HepG2 (cell line): ENCODE measurements around the gene SOAT2. TPM values are rescaled to one million over a fixed set of nuclear protein-coding genes. Genes with fewer than 3 reads are reported as not detected.

Experiments used
- ATAC-seq: fragments of 200-7000 bp; cut with Tn5 transposase; 3 replicates; pipeline ENCODE4 v1.9.1; 2020; ENCODE audit warnings: mild to moderate bottlenecking, moderate library complexity
- BruUV-seq: library from RNA; stranded (reverse); fragments of 400-500 nt; replicated peaks from 2 replicates; lab custom pipeline; 2021; lab: Mats Ljungman, UMichigan
- CTCF ChIA-PET: fragments of 300-600 bp; formaldehyde crosslinking; extraction: SDS; loops from one replicate; lab custom pipeline; 2021; ENCODE audit warnings: low total read pairs, inconsistent platforms, low intra/inter-chr PET ratio; lab: Yijun Ruan, JAX
- POLR2A ChIA-PET: fragments of 350-600 bp; sonication (Branson Sonifier 250); formaldehyde crosslinking; loops from one replicate; lab custom pipeline; 2020; ENCODE audit warnings: antibody characterized with exemption, inconsistent platforms; lab: Yijun Ruan, JAX
- DNase-seq: peaks from one replicate; pipeline ENCODE4 v3.0.0-alpha.2; 2015; ENCODE audit warnings: low spot score
- FAIRE-seq: peaks from 3 replicates; lab custom pipeline; 2011; peaks lifted over from hg19 to GRCh38; lab: Jason Lieb, UNC
- H2AFZ ChIP-seq: one replicate; pipeline ENCODE4 v1.6.1; 2011; ENCODE audit warnings: low read length, inconsistent platforms
- H3K27ac ChIP-seq: fragments of 300-600 bp; 3 replicates; pipeline ENCODE4 v1.8.0; 2011; ENCODE audit warnings: mixed run types, mild to moderate bottlenecking, mixed read lengths, low read length, inconsistent platforms; ENCODE audit not compliant: insufficient read depth; ENCODE audit errors: extremely low read length
- H3K27me3 ChIP-seq, 2 experiments: fragments of 200-600 bp in 1 of 2; 2 replicates in 1 of 2; 3 replicates in 1 of 2; pipeline versions ENCODE4 v1.6.0 to v1.8.0; 2011; ENCODE audit warnings: low read length in 2 of 2, mild to moderate bottlenecking in 2 of 2, moderate library complexity in 2 of 2, inconsistent platforms in 1 of 2; ENCODE audit not compliant: insufficient read depth in 2 of 2, control insufficient read depth in 1 of 2
- H3K36me3 ChIP-seq, 2 experiments: fragments of 200-600 bp in 1 of 2; replicated peaks in 1 of 2; 2 replicates in 1 of 2; 3 replicates in 1 of 2; pipeline versions ENCODE4 v1.5.1 to v1.8.0; 2011; ENCODE audit warnings: low read length in 2 of 2, inconsistent platforms in 1 of 2; ENCODE audit not compliant: insufficient read depth in 2 of 2, control insufficient read depth in 1 of 2
- H3K4me1 ChIP-seq: 2 replicates; pipeline ENCODE4 v1.5.1; 2012; ENCODE audit warnings: low read length, inconsistent platforms; ENCODE audit not compliant: insufficient read depth
- H3K4me2 ChIP-seq: 2 replicates; pipeline ENCODE4 v1.6.0; 2011; ENCODE audit warnings: low read depth, low read length, inconsistent platforms
- H3K4me3 ChIP-seq, 3 experiments: fragments of 200-600 bp in 1 of 3; sonication (generic), shearing (Covaris generic) in 1 of 3; replicated peaks in 1 of 3; 2 replicates each; pipeline ENCODE4 v1.5.1; 2011 to 2016; ENCODE audit warnings: low read length in 3 of 3, inconsistent platforms in 2 of 3, low read depth in 2 of 3, mild to moderate bottlenecking in 2 of 3, control low read depth in 1 of 3, mixed read lengths in 1 of 3; ENCODE audit not compliant: insufficient read depth in 1 of 3
- H3K79me2 ChIP-seq: one replicate; pipeline ENCODE4 v1.6.1; 2011; ENCODE audit warnings: low read length, inconsistent platforms; ENCODE audit not compliant: insufficient read depth
- H3K9ac ChIP-seq: 2 replicates; pipeline ENCODE4 v1.6.0; 2011; ENCODE audit warnings: mild to moderate bottlenecking, low read depth, low read length, inconsistent platforms; ENCODE audit not compliant: insufficient read depth
- H3K9me3 ChIP-seq: 2 replicates; pipeline ENCODE4 v1.5.1; 2012; ENCODE audit warnings: mild to moderate bottlenecking, low read length
- H4K20me1 ChIP-seq: 2 replicates; pipeline ENCODE4 v1.6.0; 2011; ENCODE audit warnings: inconsistent platforms, mild to moderate bottlenecking, low read length, moderate library complexity; ENCODE audit not compliant: insufficient read depth
- ELF3 ChIP-seq: IDR thresholded peaks from 2 replicates; pipeline ENCODE4 v1.6.1; 2016; ENCODE audit warnings: missing genetic modification reagents, missing compliant biosample characterization
- ERF ChIP-seq: IDR thresholded peaks from 2 replicates; pipeline ENCODE4 v1.6.1; 2018; ENCODE audit warnings: missing biosample characterization, missing genetic modification reagents
- KAT2B ChIP-seq: fragments of 150-350 bp; IDR thresholded peaks from 2 replicates; pipeline ENCODE4 v1.6.1; 2014; ENCODE audit warnings: low read depth, low read length, borderline replicate concordance
- SNRNP70 ChIP-seq: fragments of 200-400 bp; formaldehyde crosslinking; IDR thresholded peaks from 2 replicates; pipeline ENCODE4 v1.6.1; 2017; ENCODE audit warnings: mild to moderate bottlenecking, low read depth, low read length, moderate library complexity
- ZBTB21 ChIP-seq: sonication (generic); formaldehyde crosslinking; IDR thresholded peaks from 2 replicates; pipeline ENCODE4 v1.4.0; 2020; ENCODE audit warnings: missing genetic modification reagents
- ZFX ChIP-seq: sonication (generic); formaldehyde crosslinking; IDR thresholded peaks from 2 replicates; pipeline ENCODE4 v1.4.0; 2020; ENCODE audit warnings: mild to moderate bottlenecking, low read depth, missing genetic modification reagents, moderate library complexity
- ZFYVE20 ChIP-seq: sonication (generic); formaldehyde crosslinking; IDR thresholded peaks from 2 replicates; pipeline ENCODE4 v1.8.0; 2023; ENCODE audit warnings: low read depth, mild to moderate bottlenecking, moderate library complexity, missing genetic modification reagents, borderline replicate concordance
- ZNF224 ChIP-seq: sonication (generic); formaldehyde crosslinking; IDR thresholded peaks from 2 replicates; pipeline ENCODE4 v1.5.0; 2020; ENCODE audit warnings: mild to moderate bottlenecking, missing genetic modification reagents
- ZNF33B ChIP-seq: sonication (generic); formaldehyde crosslinking; IDR thresholded peaks from 2 replicates; pipeline ENCODE4 v1.5.1; 2020; ENCODE audit warnings: mild to moderate bottlenecking, missing genetic modification reagents
- ZNF383 ChIP-seq: sonication (generic); formaldehyde crosslinking; IDR thresholded peaks from 2 replicates; pipeline ENCODE4 v1.4.0; 2020; ENCODE audit warnings: missing genetic modification reagents, mild to moderate bottlenecking, borderline replicate concordance
- ZNF556 ChIP-seq: sonication (generic); formaldehyde crosslinking; IDR thresholded peaks from 2 replicates; pipeline ENCODE4 v1.4.0; 2020; ENCODE audit warnings: mild to moderate bottlenecking, missing genetic modification reagents, borderline replicate concordance
- WGBS: methylation state at CpG from one replicate; pipeline ENCODE4 v1.1.6; 2017; ENCODE audit warnings: low lambda C conversion rate; 5-methylcytosine and 5-hydroxymethylcytosine counted together
- in situ Hi-C: cut with HindIII; loops from 2 replicates; pipeline ENCODE4 v1.10.0; 2017; ENCODE audit warnings: low pct_unique_long_range_greater_than_20kb; ENCODE audit not compliant: extremely low pct_ligation_motif_present
- intact Hi-C: fragments of 100-400 bp; cut with micrococcal nuclease; formaldehyde crosslinking; loops from one replicate; pipeline ENCODE4 v1.10.0; 2022; ENCODE audit not compliant: unreplicated experiment
- polyA plus RNA-seq, 8 experiments: library from polyadenylated mRNA; depleted of rRNA in 3 of 8; stranded (reverse) in 7 of 8; unstranded in 1 of 8; fragments of >200 nt; fragmentation: Illumina TruSeq in 4 of 8; extraction: Trizol in 4 of 8; gene quantifications; 2 replicates each; pipeline versions ENCODE4 v1.2.1 to v1.2.3, GENCODE V29; 2011 to 2016; ENCODE audit warnings: low read depth in 4 of 8, missing spikeins in 1 of 8, mixed read lengths in 1 of 8; ENCODE audit not compliant: insufficient read depth in 1 of 8
- total RNA-seq, 5 experiments: library from RNA; depleted of rRNA; stranded (reverse); fragments of >200 nt; fragmentation: Illumina TruSeq; extraction: Trizol; gene quantifications; 2 replicates each; pipeline ENCODE4 v1.2.3, GENCODE V29; 2016; ENCODE audit warnings: low read depth in 1 of 5
- TF ChIP-seq, protein P1 (sequence below), 2 experiments: fragments of 450-650 bp in 1 of 2; sonication (generic) in 1 of 2; formaldehyde crosslinking in 1 of 2; IDR thresholded peaks; 2 replicates each; pipeline versions ENCODE4 v1.6.1 to v1.8.0; 2016 to 2022; ENCODE audit warnings: antibody characterized with exemption in 1 of 2, mild to moderate bottlenecking in 1 of 2, missing genetic modification reagents in 1 of 2
- TF ChIP-seq, protein P2 (sequence below): sonication (generic); formaldehyde crosslinking; IDR thresholded peaks from 2 replicates; pipeline ENCODE4 v1.4.0; 2020; ENCODE audit warnings: missing genetic modification reagents, low read depth, mild to moderate bottlenecking, borderline replicate concordance
- TF ChIP-seq, protein P3 (sequence below): sonication (generic); formaldehyde crosslinking; IDR thresholded peaks from 2 replicates; pipeline ENCODE4 v1.5.0; 2020; ENCODE audit warnings: missing genetic modification reagents

Gene SOAT2
- total and polyA plus RNA-seq, 2 of the 13 experiments (the other 11 are each of a cell fraction or from before 2014, with no cell fraction given) = 14.9 to 108 TPM

DNA sequence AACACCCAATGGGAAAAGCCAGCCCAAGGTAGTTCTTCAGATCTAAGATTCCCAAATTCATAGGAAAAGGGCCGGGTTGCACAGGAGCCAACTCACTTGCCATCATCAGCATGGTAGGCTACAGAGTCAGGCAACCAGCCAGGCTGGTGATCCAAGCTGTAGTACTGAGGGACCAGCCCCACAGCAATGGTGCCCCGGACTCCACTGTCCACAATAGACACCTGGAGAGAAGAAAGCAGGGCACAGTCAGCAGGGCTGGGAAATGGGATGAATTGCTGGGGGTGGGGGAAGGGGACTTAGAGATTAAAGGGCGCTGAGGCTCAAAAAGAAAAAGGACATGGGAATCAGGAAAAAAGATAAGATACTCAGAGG, 28.3 kb upstream of the SOAT2 start:
- intact Hi-C loops = no loop called here
- TF ChIP-seq ZFX (CRISPR knock-in tag) (no peak), ZNF33B (CRISPR knock-in tag) (no peak), ZNF383 (no peak), ZFYVE20 (CRISPR knock-in tag) (no peak), KAT2B (no peak), ZNF224 (CRISPR knock-in tag) (no peak), ELF3 (CRISPR knock-in tag) (no peak), ZNF556 (CRISPR knock-in tag) (no peak), ERF (CRISPR knock-in tag) (no peak), ZBTB21 (CRISPR knock-in tag) (no peak), SNRNP70 (no peak)
- TF ChIP-seq, protein P1, sequence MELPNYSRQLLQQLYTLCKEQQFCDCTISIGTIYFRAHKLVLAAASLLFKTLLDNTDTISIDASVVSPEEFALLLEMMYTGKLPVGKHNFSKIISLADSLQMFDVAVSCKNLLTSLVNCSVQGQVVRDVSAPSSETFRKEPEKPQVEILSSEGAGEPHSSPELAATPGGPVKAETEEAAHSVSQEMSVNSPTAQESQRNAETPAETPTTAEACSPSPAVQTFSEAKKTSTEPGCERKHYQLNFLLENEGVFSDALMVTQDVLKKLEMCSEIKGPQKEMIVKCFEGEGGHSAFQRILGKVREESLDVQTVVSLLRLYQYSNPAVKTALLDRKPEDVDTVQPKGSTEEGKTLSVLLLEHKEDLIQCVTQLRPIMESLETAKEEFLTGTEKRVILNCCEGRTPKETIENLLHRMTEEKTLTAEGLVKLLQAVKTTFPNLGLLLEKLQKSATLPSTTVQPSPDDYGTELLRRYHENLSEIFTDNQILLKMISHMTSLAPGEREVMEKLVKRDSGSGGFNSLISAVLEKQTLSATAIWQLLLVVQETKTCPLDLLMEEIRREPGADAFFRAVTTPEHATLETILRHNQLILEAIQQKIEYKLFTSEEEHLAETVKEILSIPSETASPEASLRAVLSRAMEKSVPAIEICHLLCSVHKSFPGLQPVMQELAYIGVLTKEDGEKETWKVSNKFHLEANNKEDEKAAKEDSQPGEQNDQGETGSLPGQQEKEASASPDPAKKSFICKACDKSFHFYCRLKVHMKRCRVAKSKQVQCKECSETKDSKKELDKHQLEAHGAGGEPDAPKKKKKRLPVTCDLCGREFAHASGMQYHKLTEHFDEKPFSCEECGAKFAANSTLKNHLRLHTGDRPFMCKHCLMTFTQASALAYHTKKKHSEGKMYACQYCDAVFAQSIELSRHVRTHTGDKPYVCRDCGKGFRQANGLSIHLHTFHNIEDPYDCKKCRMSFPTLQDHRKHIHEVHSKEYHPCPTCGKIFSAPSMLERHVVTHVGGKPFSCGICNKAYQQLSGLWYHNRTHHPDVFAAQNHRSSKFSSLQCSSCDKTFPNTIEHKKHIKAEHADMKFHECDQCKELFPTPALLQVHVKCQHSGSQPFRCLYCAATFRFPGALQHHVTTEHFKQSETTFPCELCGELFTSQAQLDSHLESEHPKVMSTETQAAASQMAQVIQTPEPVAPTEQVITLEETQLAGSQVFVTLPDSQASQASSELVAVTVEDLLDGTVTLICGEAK (IDR thresholded peaks at IDR 0.05) = no peak
- TF ChIP-seq, protein P1 (CRISPR knock-in tag; IDR thresholded peaks at IDR 0.05) = no peak
- TF ChIP-seq, protein P2, sequence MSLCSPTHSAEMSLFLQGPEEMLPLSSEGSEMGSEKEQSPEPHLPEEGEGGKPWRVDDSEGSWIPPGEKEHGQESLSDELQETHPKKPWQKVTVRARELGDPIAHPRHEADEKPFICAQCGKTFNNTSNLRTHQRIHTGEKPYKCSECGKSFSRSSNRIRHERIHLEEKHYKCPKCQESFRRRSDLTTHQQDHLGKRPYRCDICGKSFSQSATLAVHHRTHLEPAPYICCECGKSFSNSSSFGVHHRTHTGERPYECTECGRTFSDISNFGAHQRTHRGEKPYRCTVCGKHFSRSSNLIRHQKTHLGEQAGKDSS = no peak
- TF ChIP-seq, protein P3, sequence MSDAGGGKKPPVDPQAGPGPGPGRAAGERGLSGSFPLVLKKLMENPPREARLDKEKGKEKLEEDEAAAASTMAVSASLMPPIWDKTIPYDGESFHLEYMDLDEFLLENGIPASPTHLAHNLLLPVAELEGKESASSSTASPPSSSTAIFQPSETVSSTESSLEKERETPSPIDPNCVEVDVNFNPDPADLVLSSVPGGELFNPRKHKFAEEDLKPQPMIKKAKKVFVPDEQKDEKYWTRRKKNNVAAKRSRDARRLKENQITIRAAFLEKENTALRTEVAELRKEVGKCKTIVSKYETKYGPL (CRISPR knock-in tag) = no peak

More for the DNA sequence above, 28.3 kb upstream of the SOAT2 start:
- ChIA-PET CTCF (no interaction called here), POLR2A (interaction anchor here (1.2 to 1.3 kb wide), 2 partner anchors 21 to 24 kb away, joined by 3 to 4 read pairs; no protein-coding TSS in a partner anchor)
- Histone ChIP-seq H3K27me3 (no peaks in the 10 kb centered on the region; a peak in 1 of 5 replicates), H3K4me1 (peaks cover 60% of the 10 kb centered on the region), H3K9me3 (no peaks in the 10 kb centered on the region), H3K36me3 (peaks cover 1 to 12% of the 10 kb centered on the region in 2 experiments; a peak in 2 of 5 replicates), H3K27ac (no peak overlapping the region), H4K20me1 (no peaks in the 10 kb centered on the region), H2AFZ (no peak overlapping the region), H3K79me2 (no peaks in the 10 kb centered on the region), H3K4me2 (no peak overlapping the region), H3K9ac (no peak overlapping the region), H3K4me3 (no peak overlapping the region)
- BruUV-seq = no TSS peak
- 90% methylated on average over 3 of the region's 3 CpGs for WGBS
- no peak for DNase-seq
- in situ Hi-C loops = no loop called here
- FAIRE-seq = no peak
- no peak for ATAC-seq
